ENCODE data around the gene MLLT10.
A peak's percentile ranks its signal among the peaks of the same experiment; 100 is the strongest.

MLLT10 gene

DNA sequence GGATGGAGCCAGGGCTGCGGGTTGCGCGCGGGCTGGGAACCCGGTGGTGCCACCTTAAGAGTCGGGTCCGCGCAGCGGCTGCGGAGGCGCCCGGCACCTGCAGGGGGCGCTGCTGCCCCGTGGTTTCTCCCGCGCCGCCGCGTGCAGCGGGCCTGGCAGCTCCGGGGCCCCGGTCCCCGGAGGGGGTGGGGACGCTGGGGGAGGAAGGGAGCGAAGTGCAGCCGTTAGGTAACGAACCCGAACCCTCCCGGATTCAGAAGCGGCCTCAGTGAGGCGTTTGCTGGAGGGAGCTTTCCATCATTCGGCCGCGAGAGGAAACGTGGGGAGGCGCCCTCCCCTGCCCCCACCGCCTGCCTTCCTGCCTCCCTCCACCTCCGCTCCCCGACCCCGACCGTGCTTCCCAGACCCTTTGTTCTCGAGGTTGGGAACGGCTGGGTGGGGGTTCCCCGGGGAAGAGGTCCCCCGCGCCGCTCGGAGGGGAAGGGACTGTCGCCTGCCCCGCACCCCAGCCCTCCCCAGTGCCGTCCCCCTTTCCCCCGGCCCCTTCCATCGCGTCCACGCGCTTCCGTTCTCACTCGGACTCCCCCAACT lies 38.2 kb upstream of the MLLT10 start:
- peak overlapping the region; percentile 84 for H3K4me2 ChIP-seq (ENCODE audit: low read length)
- 0 out of 2 replicates have a peak overlapping the region, but pooled peaks have one; percentile 37 for H2AFZ ChIP-seq (ENCODE audit: low read length)
- peak overlapping the region; percentile 69 for H3K9ac ChIP-seq (ENCODE audit: low read length)
- H3F3A ChIP-seq (ENCODE audit: insufficient read depth, low read length) = 0 out of 2 replicates have a peak, but pooled peaks cover 3% of the 10 kb centered on the region
- H3K9me2 ChIP-seq (ENCODE audit: low read depth, low read length) = no peaks in the 10 kb centered on the region
- no peaks in the 10 kb centered on the region for H3K36me3 ChIP-seq (ENCODE audit: insufficient read depth, low read length)
- no peaks in the 10 kb centered on the region for H3K79me2 ChIP-seq (ENCODE audit: insufficient read depth, low read length)
- no peaks in the 10 kb centered on the region for H3K27me3 ChIP-seq (ENCODE audit: insufficient read depth, low read length)
- no peaks in the 10 kb centered on the region for H3K9me3 ChIP-seq (ENCODE audit: low read length)
- H3K4me3 ChIP-seq (ENCODE audit: low read depth, low read length, poor library complexity, severe bottlenecking) = peak overlapping the region; percentile 71
- H3K27ac ChIP-seq (ENCODE audit: low read depth, low read length, poor library complexity, severe bottlenecking) = no peak overlapping the region
- H4K20me1 ChIP-seq (ENCODE audit: insufficient read depth, low read length) = no peaks in the 10 kb centered on the region
- H3K4me1 ChIP-seq (ENCODE audit: insufficient read depth, low read length, severe bottlenecking) = peaks cover 23% of the 10 kb centered on the region
- no peak for TF ChIP-seq EZH2 (IDR thresholded peaks at IDR 0.05; ENCODE audit: borderline replicate concordance, low read length)
- TF ChIP-seq, protein P1, sequence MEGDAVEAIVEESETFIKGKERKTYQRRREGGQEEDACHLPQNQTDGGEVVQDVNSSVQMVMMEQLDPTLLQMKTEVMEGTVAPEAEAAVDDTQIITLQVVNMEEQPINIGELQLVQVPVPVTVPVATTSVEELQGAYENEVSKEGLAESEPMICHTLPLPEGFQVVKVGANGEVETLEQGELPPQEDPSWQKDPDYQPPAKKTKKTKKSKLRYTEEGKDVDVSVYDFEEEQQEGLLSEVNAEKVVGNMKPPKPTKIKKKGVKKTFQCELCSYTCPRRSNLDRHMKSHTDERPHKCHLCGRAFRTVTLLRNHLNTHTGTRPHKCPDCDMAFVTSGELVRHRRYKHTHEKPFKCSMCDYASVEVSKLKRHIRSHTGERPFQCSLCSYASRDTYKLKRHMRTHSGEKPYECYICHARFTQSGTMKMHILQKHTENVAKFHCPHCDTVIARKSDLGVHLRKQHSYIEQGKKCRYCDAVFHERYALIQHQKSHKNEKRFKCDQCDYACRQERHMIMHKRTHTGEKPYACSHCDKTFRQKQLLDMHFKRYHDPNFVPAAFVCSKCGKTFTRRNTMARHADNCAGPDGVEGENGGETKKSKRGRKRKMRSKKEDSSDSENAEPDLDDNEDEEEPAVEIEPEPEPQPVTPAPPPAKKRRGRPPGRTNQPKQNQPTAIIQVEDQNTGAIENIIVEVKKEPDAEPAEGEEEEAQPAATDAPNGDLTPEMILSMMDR (IDR thresholded peaks at IDR 0.05; ENCODE audit: low read length) = peak; percentile 90

DNA sequence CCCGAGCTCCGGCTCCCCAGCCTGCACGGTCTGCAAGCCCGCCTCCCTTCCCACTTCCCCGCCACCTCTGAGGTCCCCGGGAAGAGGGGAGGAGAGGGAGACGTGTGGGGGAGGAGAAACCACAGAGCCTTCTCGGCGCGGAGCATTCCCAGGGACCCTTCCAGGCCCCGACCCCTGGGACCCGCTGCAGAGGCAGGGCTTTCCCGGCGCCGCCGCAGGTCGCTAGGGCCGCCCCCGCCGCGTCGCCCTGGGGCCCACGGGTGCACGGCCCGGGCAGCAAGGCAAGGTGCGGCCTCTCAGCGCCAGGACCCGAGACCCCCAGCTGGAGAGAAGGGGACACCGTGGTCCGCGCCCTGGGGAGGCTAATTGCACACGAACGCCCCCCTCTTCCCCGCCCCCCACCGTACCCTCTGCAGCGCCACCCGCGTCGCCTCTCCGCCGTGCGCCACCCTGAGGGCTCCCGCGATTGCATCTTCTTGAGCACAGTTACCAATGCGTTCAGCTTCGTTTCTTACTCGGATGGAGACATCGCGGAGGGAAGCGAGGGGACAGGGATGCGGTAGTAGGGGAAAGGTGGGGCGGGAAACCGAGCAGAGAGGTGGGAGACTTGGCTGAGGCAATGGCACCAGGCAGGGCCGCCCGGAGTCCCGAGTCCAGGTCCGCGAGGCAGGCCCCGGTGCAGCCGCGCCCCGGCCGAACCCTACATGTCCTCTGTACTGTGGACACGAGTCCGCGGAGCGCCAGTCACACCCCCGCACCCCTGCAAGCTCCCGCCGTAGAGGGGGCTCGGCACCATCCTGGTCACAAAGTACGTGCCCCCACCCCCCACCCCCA lies 37.5 kb upstream of the MLLT10 start:
- H4K20me1 ChIP-seq (ENCODE audit: insufficient read depth, low read length) = no peaks in the 10 kb centered on the region
- H3K27me3 ChIP-seq (ENCODE audit: insufficient read depth, low read length) = no peaks in the 10 kb centered on the region; the same call in 1 of the 2 replicates

DNA sequence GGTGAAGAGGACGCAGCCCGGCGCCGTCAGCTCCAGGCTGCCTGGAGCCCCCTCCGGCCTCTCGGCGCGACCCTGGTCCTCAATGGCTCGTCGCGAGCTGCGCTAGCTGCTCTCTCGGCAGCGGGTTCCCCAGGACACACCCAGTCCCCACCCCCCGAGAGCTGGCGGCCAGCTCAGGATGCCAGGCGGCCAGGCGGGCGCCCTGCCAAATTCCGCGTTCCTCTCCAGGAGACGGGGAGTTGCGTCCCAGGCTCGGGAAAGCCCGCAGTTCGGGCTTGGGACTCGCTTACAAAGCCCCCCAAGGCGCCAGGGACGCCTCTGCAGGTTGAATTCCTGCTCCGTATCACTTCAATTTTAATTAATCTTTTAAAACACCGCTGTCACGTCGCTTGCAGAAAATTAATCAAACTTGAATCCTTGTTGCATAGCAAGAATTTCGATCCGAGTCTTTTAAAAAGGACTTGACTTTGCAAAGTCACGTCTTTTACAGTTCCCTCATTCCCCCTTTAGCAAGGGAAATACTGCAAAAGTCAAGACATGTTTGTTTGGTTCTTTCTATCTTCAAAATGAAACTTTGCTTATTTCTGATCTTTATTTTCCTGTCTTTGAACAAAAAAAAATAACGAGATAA lies 36.7 kb upstream of the MLLT10 start:
- no peaks in the 10 kb centered on the region for H3K36me3 ChIP-seq (ENCODE audit: insufficient read depth, low read length)
- no peaks in the 10 kb centered on the region; the same call in 1 of the 2 replicates for H3K27me3 ChIP-seq (ENCODE audit: insufficient read depth, low read length)
- H3K79me2 ChIP-seq (ENCODE audit: insufficient read depth, low read length) = no peaks in the 10 kb centered on the region
- no peak overlapping the region for H2AFZ ChIP-seq (ENCODE audit: low read length)
- H3K4me3 ChIP-seq (ENCODE audit: low read depth, low read length, poor library complexity, severe bottlenecking) = peak overlapping the region; percentile 71
- TF ChIP-seq EZH2 (IDR thresholded peaks at IDR 0.05; ENCODE audit: borderline replicate concordance, low read length) = no peak
- TF ChIP-seq, protein P1 (IDR thresholded peaks at IDR 0.05; ENCODE audit: low read length) = no peak
- no peak overlapping the region; the same call in 1 of the 2 replicates for H3K9ac ChIP-seq (ENCODE audit: low read length)
- peak overlapping the region; percentile 84 for H3K4me2 ChIP-seq (ENCODE audit: low read length)
- no peaks in the 10 kb centered on the region for H4K20me1 ChIP-seq (ENCODE audit: insufficient read depth, low read length)
- H3F3A ChIP-seq (ENCODE audit: insufficient read depth, low read length) = peaks cover 3% of the 10 kb centered on the region; the same call in 1 of the 2 replicates
- H3K27ac ChIP-seq (ENCODE audit: low read depth, low read length, poor library complexity, severe bottlenecking) = no peak overlapping the region
- no peaks in the 10 kb centered on the region for H3K9me2 ChIP-seq (ENCODE audit: low read depth, low read length)
- H3K4me1 ChIP-seq (ENCODE audit: insufficient read depth, low read length, severe bottlenecking) = peaks cover 23% of the 10 kb centered on the region
- H3K9me3 ChIP-seq (ENCODE audit: low read length) = no peaks in the 10 kb centered on the region

More for the DNA sequence above, 37.5 kb upstream of the MLLT10 start:
- no peaks in the 10 kb centered on the region for H3K79me2 ChIP-seq (ENCODE audit: insufficient read depth, low read length)
- no peaks in the 10 kb centered on the region for H3K36me3 ChIP-seq (ENCODE audit: insufficient read depth, low read length)
- H3K9ac ChIP-seq (ENCODE audit: low read length) = peak overlapping the region; percentile 69
- peaks cover 23% of the 10 kb centered on the region for H3K4me1 ChIP-seq (ENCODE audit: insufficient read depth, low read length, severe bottlenecking)
- no peaks in the 10 kb centered on the region for H3K9me3 ChIP-seq (ENCODE audit: low read length)
- H3K9me2 ChIP-seq (ENCODE audit: low read depth, low read length) = no peaks in the 10 kb centered on the region
- TF ChIP-seq, protein P1 (IDR thresholded peaks at IDR 0.05; ENCODE audit: low read length) = peak; percentile 73
- no peak for TF ChIP-seq EZH2 (IDR thresholded peaks at IDR 0.05; ENCODE audit: borderline replicate concordance, low read length)
- no peak overlapping the region for H3K27ac ChIP-seq (ENCODE audit: low read depth, low read length, poor library complexity, severe bottlenecking)
- 0 out of 2 replicates have a peak overlapping the region, but pooled peaks have one; percentile 37 for H2AFZ ChIP-seq (ENCODE audit: low read length)
- peak overlapping the region; percentile 84 for H3K4me2 ChIP-seq (ENCODE audit: low read length)
- 0 out of 2 replicates have a peak, but pooled peaks cover 3% of the 10 kb centered on the region for H3F3A ChIP-seq (ENCODE audit: insufficient read depth, low read length)
- H3K4me3 ChIP-seq (ENCODE audit: low read depth, low read length, poor library complexity, severe bottlenecking) = peak overlapping the region; percentile 71
